T47D (cell line): ENCODE data around the gene KRTAP22-2.

Experiments used
- DNase-seq, 2 experiments: peaks; one replicate each; pipeline versions ENCODE4 v3.0.0 to v3.0.0-alpha.2; 2011 to 2012; ENCODE audit warnings: low read depth in 1 of 2, low spot score in 1 of 2
- JUND ChIP-seq: IDR thresholded peaks from 2 replicates; pipeline ENCODE4 v1.6.1; 2012; ENCODE audit warnings: low read depth
- in situ Hi-C: cut with HindIII; loops from 2 replicates; pipeline ENCODE4 v1.10.0; 2016; ENCODE audit warnings: low sequenced_read_pairs, low pct_unique_long_range_greater_than_20kb

The KRTAP22-2 gene

GRCh38 chr21:30605968-30606367 lies 15.8 kb upstream of the KRTAP22-2 start:
- DNase-seq: peak in 1 of 2 experiments; percentile 6
- no peak for TF ChIP-seq JUND
- in situ Hi-C loops: no loop called here

GRCh38 chr21:30600787-30601186 lies 10.6 kb upstream of the KRTAP22-2 start, which contains the start of gene KRTAP22-1:
TSS of gene KRTAP22-1 (plus strand) at chr21:30601087.
- no peak for TF ChIP-seq JUND
- in situ Hi-C loops: no loop called here
- DNase-seq: no peak

- DNase-seq: no peak
- TF ChIP-seq JUND: no peak
- in situ Hi-C loops: no loop called here
Measured at GRCh38 chr21:30598802-30599201, 8.6 kb upstream of the KRTAP22-2 start, which contains the start of gene KRTAP6-2. TSS of gene KRTAP6-2 (minus strand) at chr21:30598902. CDS start at chr21:30598874, 28 bp downstream.

- no peak for TF ChIP-seq JUND
- in situ Hi-C loops: no loop called here
- no peak for DNase-seq
Measured at GRCh38 chr21:30592140-30592539, 1.9 kb upstream of the KRTAP22-2 start, which contains the start of gene KRTAP6-3. TSS of gene KRTAP6-3 (plus strand) at chr21:30592440. CDS start at chr21:30592446, 6 bp downstream.

- in situ Hi-C loops: no loop called here
- no peak for DNase-seq
- no peak for TF ChIP-seq JUND
Measured at GRCh38 chr21:30582870-30583269, 7.3 kb downstream of the KRTAP22-2 start.

- in situ Hi-C loops: no loop called here
- DNase-seq: no peak
- TF ChIP-seq JUND: no peak
Measured at GRCh38 chr21:30580132-30580531, 10.1 kb downstream of the KRTAP22-2 start.

GRCh38 chr21:30579346-30579745 lies 10.9 kb downstream of the KRTAP22-2 start:
- no peak for TF ChIP-seq JUND
- no peak for DNase-seq
- in situ Hi-C loops: no loop called here

GRCh38 chr21:30577766-30578165 lies 12.4 kb downstream of the KRTAP22-2 start:
- in situ Hi-C loops: no loop called here
- no peak for TF ChIP-seq JUND
- no peak for DNase-seq

GRCh38 chr21:30567617-30568016 lies 22.6 kb downstream of the KRTAP22-2 start:
- in situ Hi-C loops: no loop called here
- no peak for TF ChIP-seq JUND

GRCh38 chr21:30563630-30564029 lies 26.6 kb downstream of the KRTAP22-2 start:
- no peak for TF ChIP-seq JUND
- DNase-seq: no peak
- in situ Hi-C loops: no loop called here

More at GRCh38 chr21:30567617-30568016, 22.6 kb downstream of the KRTAP22-2 start:
- no peak for DNase-seq

- TF ChIP-seq JUND: no peak
- no peak for DNase-seq
- in situ Hi-C loops: no loop called here
Measured at GRCh38 chr21:30563072-30563471, 27.1 kb downstream of the KRTAP22-2 start.

- no peak for TF ChIP-seq JUND
- in situ Hi-C loops: no loop called here
- no peak for DNase-seq
Measured at GRCh38 chr21:30561957-30562356, 28.2 kb downstream of the KRTAP22-2 start.

GRCh38 chr21:30561264-30561895 lies 28.8 kb downstream of the KRTAP22-2 start, which contains the start of gene KRTAP19-7:
TSS of gene KRTAP19-7 (minus strand) at chr21:30561314. CDS start at chr21:30561289, 25 bp downstream.
- TF ChIP-seq JUND: no peak
- in situ Hi-C loops: no loop called here
- no peak for DNase-seq
